ENCODE results near the gene GLG1. TPM values are rescaled to one million over a fixed set of nuclear protein-coding genes. Genes with fewer than 3 reads are reported as not detected.

Gene GLG1
- total RNA-seq, 1 experiment from 2014 or later: 135 TPM

- H2AFZ ChIP-seq (ENCODE audit: low read length): no peak overlapping the region
- no peak overlapping the region for H3K56ac ChIP-seq (ENCODE audit: insufficient read length, low read depth, low read length)
- no peaks in the 10 kb centered on the region for H3K27me3 Mint-ChIP-seq (ENCODE audit: low read depth)
- no peaks in the 10 kb centered on the region for H4K20me1 ChIP-seq (ENCODE audit: control insufficient read depth, insufficient read depth, insufficient read length)
- no peaks in the 10 kb centered on the region for H3K9me3 Mint-ChIP-seq
- H3K9ac ChIP-seq (ENCODE audit: extremely low read depth, insufficient read length, low read length): no peak overlapping the region
- H3K36me3 Mint-ChIP-seq (ENCODE audit: insufficient read depth in 1 of 3, low read depth in 3 of 3): peaks cover 12 to 38% (median 27%) of the 10 kb centered on the region in 3 experiments; a peak in 6 of 7 replicates
- TF ChIP-seq, protein P1, sequence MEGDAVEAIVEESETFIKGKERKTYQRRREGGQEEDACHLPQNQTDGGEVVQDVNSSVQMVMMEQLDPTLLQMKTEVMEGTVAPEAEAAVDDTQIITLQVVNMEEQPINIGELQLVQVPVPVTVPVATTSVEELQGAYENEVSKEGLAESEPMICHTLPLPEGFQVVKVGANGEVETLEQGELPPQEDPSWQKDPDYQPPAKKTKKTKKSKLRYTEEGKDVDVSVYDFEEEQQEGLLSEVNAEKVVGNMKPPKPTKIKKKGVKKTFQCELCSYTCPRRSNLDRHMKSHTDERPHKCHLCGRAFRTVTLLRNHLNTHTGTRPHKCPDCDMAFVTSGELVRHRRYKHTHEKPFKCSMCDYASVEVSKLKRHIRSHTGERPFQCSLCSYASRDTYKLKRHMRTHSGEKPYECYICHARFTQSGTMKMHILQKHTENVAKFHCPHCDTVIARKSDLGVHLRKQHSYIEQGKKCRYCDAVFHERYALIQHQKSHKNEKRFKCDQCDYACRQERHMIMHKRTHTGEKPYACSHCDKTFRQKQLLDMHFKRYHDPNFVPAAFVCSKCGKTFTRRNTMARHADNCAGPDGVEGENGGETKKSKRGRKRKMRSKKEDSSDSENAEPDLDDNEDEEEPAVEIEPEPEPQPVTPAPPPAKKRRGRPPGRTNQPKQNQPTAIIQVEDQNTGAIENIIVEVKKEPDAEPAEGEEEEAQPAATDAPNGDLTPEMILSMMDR (conservative IDR thresholded peaks at IDR 0.05): no peak
- no peak overlapping the region for H3K4ac ChIP-seq (ENCODE audit: low read depth, low read length)
- H3K18ac ChIP-seq (ENCODE audit: insufficient read length, low read depth, low read length): no peak overlapping the region
- H3K23me2 ChIP-seq (ENCODE audit: insufficient read length, low read depth, low read length, poor library complexity, severe bottlenecking): no peaks in the 10 kb centered on the region
- no peak overlapping the region for H2BK12ac ChIP-seq (ENCODE audit: insufficient read length, low read depth, low read length)
- no peak overlapping the region for H2BK5ac ChIP-seq (ENCODE audit: insufficient read length, low read length)
- H4K91ac ChIP-seq (ENCODE audit: insufficient read length, low read depth, low read length): no peak overlapping the region
- H3K4me3 Mint-ChIP-seq: no peak overlapping the region
- H3K27ac ChIP-seq (ENCODE audit: insufficient read length, low read depth, low read length): no peak overlapping the region
- no peak overlapping the region for H4K8ac ChIP-seq (replicated peaks; ENCODE audit: insufficient read length, low read depth, low read length)
- no peak overlapping the region for H4K5ac ChIP-seq (ENCODE audit: insufficient read length, low read depth, low read length)
- H3K4me2 ChIP-seq (ENCODE audit: insufficient read depth, insufficient read length, low read length): no peak overlapping the region
- no peak overlapping the region for H3K27ac Mint-ChIP-seq
- no peaks in the 10 kb centered on the region for H3K27me3 ChIP-seq (ENCODE audit: insufficient read depth, low read length)
- no peak overlapping the region for H3K23ac ChIP-seq (ENCODE audit: insufficient read length, low read depth, low read length)
- peaks cover 4% of the 10 kb centered on the region for H3K79me1 ChIP-seq (ENCODE audit: insufficient read depth, low read depth, low read length, poor library complexity, severe bottlenecking)
- no peak overlapping the region for H2BK20ac ChIP-seq (ENCODE audit: low read depth, low read length, poor library complexity, severe bottlenecking)
- H3K4me1 ChIP-seq (ENCODE audit: insufficient read depth, low read length): no peaks in the 10 kb centered on the region
- H2AK5ac ChIP-seq (ENCODE audit: insufficient read length, low read length): no peak overlapping the region
- H3K14ac ChIP-seq (ENCODE audit: insufficient read depth, low read length): no peak overlapping the region
- no peak for DNase-seq
- H2BK15ac ChIP-seq (ENCODE audit: low read depth, low read length): no peak overlapping the region
- H3K9me3 ChIP-seq (ENCODE audit: control insufficient read depth, low read depth, low read length): no peaks in the 10 kb centered on the region
- H3T11ph ChIP-seq (ENCODE audit: low read length): no peak overlapping the region
- WGBS (ENCODE audit: extremely low coverage, insufficient read length, low lambda C conversion rate): no CpG with 5 or more reads among the region's 7 CpGs
- H2BK120ac ChIP-seq (ENCODE audit: low read depth, low read length, poor library complexity, severe bottlenecking): no peak overlapping the region
- no peaks in the 10 kb centered on the region for H3K79me2 ChIP-seq (ENCODE audit: insufficient read depth, low read length)
- no peaks in the 10 kb centered on the region for H3K4me1 Mint-ChIP-seq
Observed at GRCh38 chr16:74503412-74503811, 103.5 kb downstream of the GLG1 start.

All from H9 (cell line).